ENCODE data around the gene PHLDA2.

Gene PHLDA2

GRCh38 chr11:2889362-2890273 is 39.6 kb downstream of the PHLDA2 start:
- no peak for TF ChIP-seq CTCF (IDR thresholded peaks at IDR 0.05)

DNA sequence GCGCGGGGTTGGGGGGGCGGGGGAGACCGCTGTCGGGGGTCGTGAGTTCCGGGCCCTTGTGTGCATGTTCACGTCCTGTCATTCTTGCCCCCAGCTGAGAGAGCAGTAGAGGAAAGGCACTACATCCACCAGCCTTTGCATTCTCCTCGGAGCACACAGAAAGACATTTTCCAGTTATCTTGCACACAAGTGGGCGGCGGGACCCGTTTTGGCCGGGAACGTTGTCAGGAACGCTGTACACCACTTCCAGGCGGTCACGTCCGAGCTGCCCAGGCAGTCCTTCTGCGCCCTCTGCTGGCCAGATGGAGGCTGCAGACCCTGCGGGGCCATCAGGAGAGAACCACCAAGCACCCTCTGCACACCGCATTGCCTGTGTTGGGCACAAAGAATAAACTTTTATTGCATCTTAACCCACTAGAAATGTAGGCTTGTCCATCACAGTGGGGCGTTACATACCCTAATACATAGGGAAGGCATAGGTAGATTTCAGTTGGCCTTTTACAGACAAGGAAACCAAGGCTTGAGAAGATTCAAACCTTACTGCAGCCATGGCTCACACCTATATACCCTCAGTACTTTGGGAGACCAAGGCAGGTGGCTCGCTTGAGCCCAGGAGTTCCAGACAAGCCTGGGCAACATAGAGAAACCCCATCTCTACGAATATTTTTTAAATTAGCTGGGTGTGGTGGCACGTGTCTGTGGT is 40.8 kb downstream of the PHLDA2 start:
- peak; percentile 97 for TF ChIP-seq CTCF (IDR thresholded peaks at IDR 0.05)

- no peak for TF ChIP-seq CTCF (IDR thresholded peaks at IDR 0.05)
These were observed 41.6 kb downstream of the PHLDA2 start for GRCh38 chr11:2887515-2888195.

- no peak for TF ChIP-seq CTCF (IDR thresholded peaks at IDR 0.05)
These were observed 42.3 kb downstream of the PHLDA2 start for GRCh38 chr11:2886936-2887335.

DNA sequence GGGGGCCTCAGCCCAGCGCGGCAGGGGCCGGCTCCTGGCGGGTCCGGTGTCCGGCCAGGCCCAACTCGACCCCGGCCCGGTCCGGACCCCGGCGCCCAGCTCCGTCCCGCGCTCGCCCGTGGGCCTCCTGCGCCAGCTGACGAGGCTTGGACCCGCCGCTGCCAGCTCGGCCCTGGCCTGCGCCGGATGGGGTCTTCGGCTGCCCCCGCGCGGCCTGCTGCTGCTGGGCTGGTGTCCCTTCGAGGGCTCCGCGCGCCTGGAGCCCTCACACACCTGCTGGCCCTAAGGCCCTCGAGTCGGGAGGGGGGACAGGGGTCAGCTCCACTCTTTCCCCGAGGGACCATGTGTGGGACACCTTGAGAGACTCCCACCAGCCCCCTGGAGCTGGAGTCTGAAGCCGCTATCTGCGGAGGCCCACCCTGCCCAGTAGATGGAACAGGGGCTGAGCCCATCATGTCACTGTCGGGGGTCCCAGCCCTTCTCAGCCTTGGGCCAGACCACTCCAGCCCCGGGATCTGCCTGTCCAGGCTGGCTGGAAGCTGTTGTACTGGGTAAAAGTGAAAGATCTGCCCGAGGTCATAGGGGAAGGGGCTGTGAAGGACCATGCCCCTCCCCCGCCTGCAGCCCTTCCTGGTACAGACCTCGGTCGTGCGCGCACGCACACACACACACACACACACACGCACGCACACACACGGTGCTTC is 42.9 kb downstream of the PHLDA2 start:
- no peak for TF ChIP-seq CTCF (IDR thresholded peaks at IDR 0.05)

- no peak for TF ChIP-seq CTCF (IDR thresholded peaks at IDR 0.05)
These were observed 43.5 kb downstream of the PHLDA2 start, which contains the start of gene CDKN1C for GRCh38 chr11:2885678-2886081. Gene CDKN1C (minus strand): TSS chr11:2885775. CDS start chr11:2885456, 319 bp downstream.
